CD4-positive, alpha-beta T cell treated with Interleukin-1 beta for 1 hour (primary cell): ENCODE results near the gene PCOLCE2.

ENCODE experiments used
- DNase-seq, 2 donors: peaks; one replicate each; pipeline ENCODE4 v3.0.0-alpha.2; 2020 to 2022

PCOLCE2 gene

DNA sequence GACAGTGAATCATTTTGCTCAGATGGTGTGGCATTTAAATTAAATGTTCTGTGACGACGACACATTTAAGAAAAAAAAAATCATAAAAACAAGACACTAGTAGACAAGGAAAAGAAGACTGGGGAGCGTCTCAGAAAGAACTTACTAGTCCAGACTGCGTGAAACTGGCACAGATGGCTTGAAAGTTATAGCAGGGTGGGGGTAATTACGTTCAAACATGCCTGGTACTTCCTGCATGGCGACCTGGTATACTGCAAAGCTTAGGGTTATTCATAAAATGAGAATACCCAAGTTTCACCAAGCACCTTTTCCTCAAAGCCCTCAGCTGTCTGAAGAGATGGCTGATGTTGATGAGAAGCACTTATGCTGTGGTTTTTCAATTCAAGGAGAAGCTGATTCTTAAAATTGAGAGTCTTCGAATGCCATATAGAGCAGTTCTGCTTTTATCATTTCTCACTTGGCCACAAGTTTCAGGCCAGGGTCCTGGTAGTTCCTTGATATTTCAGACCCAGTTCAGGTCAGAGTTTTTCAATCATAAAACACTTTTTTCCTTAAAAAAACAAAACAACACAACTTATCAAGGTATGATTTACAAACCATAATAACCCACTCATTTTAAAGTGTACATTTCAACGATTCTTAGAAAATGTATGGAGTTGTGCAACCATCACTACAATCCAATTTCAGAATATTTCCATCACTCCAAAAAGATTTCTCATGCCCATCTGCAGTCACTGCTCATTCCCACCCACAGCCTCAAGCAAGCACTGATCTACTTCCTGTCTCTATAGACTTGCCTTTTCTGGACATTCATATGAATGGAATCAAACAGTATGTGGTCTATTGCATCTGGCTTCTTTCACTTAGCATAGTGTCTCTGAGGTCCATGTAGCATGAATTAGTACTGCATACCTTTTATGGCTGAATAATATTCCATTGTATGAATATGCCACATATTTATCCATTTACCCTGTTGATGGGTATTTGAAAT is 24.7 kb downstream of the PCOLCE2 start:
- no peak for DNase-seq

GRCh38 chr3:142863010-142863817 is 25.7 kb downstream of the PCOLCE2 start:
- no peak for DNase-seq

DNA sequence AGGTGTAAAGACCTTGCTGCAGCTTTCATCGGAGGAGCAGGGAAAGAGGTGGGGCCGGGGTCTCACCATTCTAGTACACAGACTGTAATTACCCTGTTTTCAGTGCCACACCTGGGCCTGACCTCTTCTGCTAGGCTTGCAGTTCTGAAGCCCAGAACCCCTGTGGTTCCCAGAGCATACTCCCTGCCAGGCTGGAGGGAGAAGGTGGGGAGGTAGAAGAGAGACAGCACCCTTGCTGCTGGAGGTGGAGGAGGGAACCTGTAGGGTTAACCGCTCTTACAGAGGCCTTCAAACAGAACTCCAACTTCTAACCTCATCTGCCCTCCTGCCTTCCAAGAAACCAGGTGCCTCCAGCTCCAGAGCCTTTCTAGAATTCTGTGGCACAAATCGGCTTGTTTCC is 27.0 kb downstream of the PCOLCE2 start:
- no peak for DNase-seq

GRCh38 chr3:142858043-142858442 is 30.8 kb downstream of the PCOLCE2 start:
- no peak for DNase-seq

DNA sequence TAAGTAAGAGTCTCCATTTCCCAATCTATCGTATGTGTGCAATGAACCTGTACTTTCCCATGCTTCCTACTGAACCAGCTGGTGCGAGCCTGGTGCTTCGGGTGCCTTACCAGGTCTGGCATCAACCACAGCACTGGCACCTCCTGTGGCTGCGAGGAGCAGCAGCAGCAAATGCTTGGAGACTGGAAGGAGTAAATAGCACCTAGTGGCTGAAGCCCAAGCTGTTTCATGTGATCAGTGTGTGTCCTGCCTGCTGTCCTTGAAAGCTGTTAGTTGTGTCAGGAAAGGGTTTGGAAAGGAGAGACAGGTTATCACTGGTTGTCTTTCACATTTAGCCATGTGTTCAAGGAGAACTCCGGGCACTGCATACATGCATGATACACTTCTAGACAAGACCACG is 31.8 kb downstream of the PCOLCE2 start:
- no peak for DNase-seq

GRCh38 chr3:142853270-142854168 is 35.4 kb downstream of the PCOLCE2 start:
- DNase-seq: no peak

- DNase-seq: no peak
Measured at GRCh38 chr3:142852009-142852408, 36.9 kb downstream of the PCOLCE2 start.

- DNase-seq: peak in 1 of 2 donors; percentile 17
Measured at GRCh38 chr3:142850395-142851023, 38.4 kb downstream of the PCOLCE2 start.

DNA sequence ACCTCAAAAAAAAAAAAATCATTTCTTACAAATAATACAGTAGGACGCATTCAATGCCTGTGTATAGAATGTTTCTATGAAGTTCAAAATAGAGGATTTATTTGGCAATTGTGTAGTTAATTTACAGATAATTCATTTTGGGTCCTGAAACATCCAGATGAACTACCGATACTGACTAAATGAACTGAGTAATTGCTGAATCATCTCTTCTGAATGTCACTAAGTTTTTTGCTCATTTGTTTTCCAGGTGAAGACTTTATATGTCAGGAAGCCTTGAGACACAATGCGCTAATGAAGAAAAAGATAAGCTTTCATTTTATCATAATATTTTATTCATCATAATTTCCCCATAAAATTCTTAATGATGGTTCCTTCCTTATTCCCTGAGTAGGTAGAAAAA is 39.7 kb downstream of the PCOLCE2 start:
- DNase-seq: no peak

DNA sequence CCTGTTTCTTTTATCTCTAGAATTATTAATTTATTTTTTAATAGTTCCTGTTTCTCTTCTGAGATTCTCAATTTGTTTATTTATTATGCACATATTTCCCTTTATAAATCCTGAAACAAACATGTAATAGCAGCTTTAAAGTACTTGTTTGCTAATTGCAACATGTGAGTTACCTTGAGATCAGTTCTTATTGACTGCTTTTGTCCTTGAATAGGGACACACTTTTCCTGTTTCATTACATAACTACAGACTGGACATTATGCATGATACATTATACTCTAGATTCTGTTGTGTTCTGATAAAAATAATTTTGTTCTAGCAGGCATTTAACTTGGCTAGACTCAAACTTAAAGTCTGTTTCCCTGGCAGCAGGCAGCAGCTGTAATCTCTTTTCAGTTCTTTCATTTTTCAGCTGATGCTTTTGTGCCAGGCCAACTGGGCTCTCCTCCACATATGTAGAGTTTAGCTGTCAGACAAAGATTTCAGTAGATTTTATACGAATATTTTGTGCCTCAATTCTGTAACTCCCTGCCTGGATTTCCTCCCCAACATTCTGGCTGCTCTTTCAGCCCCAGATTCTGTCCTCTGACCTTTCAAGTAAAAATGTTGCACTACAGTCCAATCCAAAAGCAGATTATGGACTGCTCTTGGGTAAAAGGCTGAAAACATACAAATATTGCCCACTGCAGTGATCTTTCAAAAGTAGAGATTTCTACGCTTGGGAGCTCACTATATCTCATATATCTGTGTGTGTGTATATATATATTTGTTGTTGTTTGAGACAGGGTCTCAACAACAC is 41.9 kb downstream of the PCOLCE2 start:
- DNase-seq: no peak

GRCh38 chr3:142844339-142844977 is 44.4 kb downstream of the PCOLCE2 start:
- DNase-seq: peak in 1 of 2 donors; percentile 10

DNA sequence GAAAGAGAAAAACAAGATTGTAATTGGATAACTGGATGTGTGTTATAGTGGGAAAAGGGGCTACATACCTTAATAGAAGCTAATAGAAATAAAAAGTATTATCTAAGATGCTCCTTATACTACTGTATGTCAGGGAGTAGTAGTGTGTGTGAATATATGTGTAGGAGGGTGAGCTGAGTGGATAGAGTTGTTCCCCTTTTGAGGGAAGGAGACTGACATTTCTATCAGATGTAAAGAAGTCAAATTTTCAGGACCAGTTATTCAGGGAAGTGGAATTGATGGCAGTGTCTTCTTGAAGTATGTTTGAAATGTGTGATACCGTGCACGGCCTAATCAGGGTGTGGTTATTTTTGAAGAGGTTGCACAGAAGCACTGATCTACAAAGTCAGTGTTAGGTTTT is 49.1 kb downstream of the PCOLCE2 start:
- no peak for DNase-seq

GRCh38 chr3:142837526-142837925 is 51.4 kb downstream of the PCOLCE2 start:
- DNase-seq: no peak

- peak; percentile 39 to 40 for DNase-seq
Measured at GRCh38 chr3:142828703-142829305, 60.1 kb downstream of the PCOLCE2 start.

GRCh38 chr3:142819179-142819578 is 69.7 kb downstream of the PCOLCE2 start:
- DNase-seq: no peak

- no peak for DNase-seq
Measured at GRCh38 chr3:142818651-142819050, 70.2 kb downstream of the PCOLCE2 start.

- DNase-seq: no peak
Measured at GRCh38 chr3:142817897-142818296, 71.0 kb downstream of the PCOLCE2 start.

- DNase-seq: no peak
Measured at GRCh38 chr3:142817356-142817755, 71.5 kb downstream of the PCOLCE2 start.

GRCh38 chr3:142815803-142816202 is 73.1 kb downstream of the PCOLCE2 start:
- no peak for DNase-seq

DNA sequence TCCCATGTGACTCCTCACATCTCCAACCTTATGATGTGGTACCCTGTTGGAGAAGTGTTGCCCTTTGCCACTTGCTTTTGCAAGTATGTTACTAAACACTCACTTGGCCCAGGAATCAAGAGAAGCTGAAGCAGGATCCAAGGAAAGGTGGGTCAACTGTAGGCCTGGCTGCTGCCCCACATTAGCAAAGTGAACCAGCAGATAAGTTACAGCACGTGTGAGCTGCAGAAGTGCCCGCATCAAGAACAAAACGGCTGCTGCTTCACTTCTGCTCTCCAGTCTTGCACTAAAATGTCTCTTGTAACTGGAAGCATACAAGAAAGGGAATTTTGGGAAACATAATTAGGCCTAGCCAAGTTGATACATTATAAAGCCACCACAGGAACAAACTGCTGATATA is 79.6 kb downstream of the PCOLCE2 start:
- no peak for DNase-seq
